Uterus (tissue), 4 donors: ENCODE data around the gene SSR4. TPM values are rescaled to one million over a fixed set of nuclear protein-coding genes. Genes with fewer than 3 reads are reported as not detected.

Experiments used
- DNase-seq, 2 donors: peaks; one replicate each; pipeline ENCODE4 v3.0.0-alpha.2; 2019 to 2020
- H3K27ac ChIP-seq, 2 donors: fragments of 200-600 bp; sonication (generic); 1 replicate in 1 of 2; 2 replicates in 1 of 2; pipeline ENCODE4 v1.5.1; 2016 to 2018
- H3K27me3 ChIP-seq, 2 donors: fragments of 200-600 bp; sonication (generic); one replicate each; pipeline ENCODE4 v1.5.1; 2018 to 2019; ENCODE audit warnings: control low read depth in 1 of 2
- H3K36me3 ChIP-seq, 2 donors: fragments of 200-600 bp; sonication (generic); one replicate each; pipeline ENCODE4 v1.5.1; 2019; ENCODE audit warnings: control low read depth in 1 of 2
- H3K4me1 ChIP-seq, 2 donors: fragments of 200-600 bp; sonication (generic); one replicate each; pipeline ENCODE4 v1.5.1; 2018 to 2019; ENCODE audit warnings: control low read depth in 1 of 2
- H3K4me3 ChIP-seq, 2 donors: fragments of 200-600 bp; sonication (generic); 1 replicate in 1 of 2; 2 replicates in 1 of 2; pipeline ENCODE4 v1.5.1; 2018 to 2019; ENCODE audit warnings: mild to moderate bottlenecking in 1 of 2
- H3K9me3 ChIP-seq, 2 donors: fragments of 200-600 bp; sonication (generic); one replicate each; pipeline ENCODE4 v1.5.1; 2019; ENCODE audit warnings: control low read depth in 1 of 2
- POLR2A ChIP-seq, 2 donors: fragments of 450-650 bp; IDR thresholded peaks; one replicate each; pipeline ENCODE4 v1.6.1; 2016; ENCODE audit warnings: antibody characterized with exemption in 2 of 2, mild to moderate bottlenecking in 1 of 2, moderate library complexity in 1 of 2
- intact Hi-C: fragments of 100-400 bp; cut with DNase I; formaldehyde crosslinking; loops from one replicate; pipeline ENCODE4 v1.15.1; 2023; ENCODE audit warnings: low total_unique reads
- total RNA-seq, 4 donors: library from RNA; depleted of rRNA in 3 of 4; stranded (reverse); fragments of >200 nt in 3 of 4; gene quantifications; one replicate each; pipeline versions ENCODE4 v1.1.0 to v1.2.4, GENCODE V29; 2014 to 2023
- TF ChIP-seq, protein P1 (sequence below), 4 experiments: fragments of 200-600 bp in 2 of 4; fragments of 450-650 bp in 2 of 4; sonication (generic) in 2 of 4; IDR thresholded peaks; one replicate each; pipeline ENCODE4 v1.5.1; 2016 to 2019; ENCODE audit warnings: antibody characterized with exemption in 4 of 4, mild to moderate bottlenecking in 2 of 4, moderate library complexity in 1 of 4
- donor health status: DM: yes; HTN: yes; CAD: no.

Gene SSR4
- total RNA-seq, 4 donors from 2014 or later, result 26.9 to 633 (median 103) TPM

GRCh38 chrX:153755136-153755535 lies 39.3 kb upstream of the SSR4 start:
- Histone ChIP-seq H3K9me3 (no peaks in the 10 kb centered on the region), H3K4me1 (no peaks in the 10 kb centered on the region), H3K27ac (no peak overlapping the region), H3K36me3 (no peaks in the 10 kb centered on the region), H3K27me3 (no peaks in the 10 kb centered on the region), H3K4me3 (no peak overlapping the region)
- intact Hi-C loops, result no loop called here
- DNase-seq, result no peak
- TF ChIP-seq, protein P1, sequence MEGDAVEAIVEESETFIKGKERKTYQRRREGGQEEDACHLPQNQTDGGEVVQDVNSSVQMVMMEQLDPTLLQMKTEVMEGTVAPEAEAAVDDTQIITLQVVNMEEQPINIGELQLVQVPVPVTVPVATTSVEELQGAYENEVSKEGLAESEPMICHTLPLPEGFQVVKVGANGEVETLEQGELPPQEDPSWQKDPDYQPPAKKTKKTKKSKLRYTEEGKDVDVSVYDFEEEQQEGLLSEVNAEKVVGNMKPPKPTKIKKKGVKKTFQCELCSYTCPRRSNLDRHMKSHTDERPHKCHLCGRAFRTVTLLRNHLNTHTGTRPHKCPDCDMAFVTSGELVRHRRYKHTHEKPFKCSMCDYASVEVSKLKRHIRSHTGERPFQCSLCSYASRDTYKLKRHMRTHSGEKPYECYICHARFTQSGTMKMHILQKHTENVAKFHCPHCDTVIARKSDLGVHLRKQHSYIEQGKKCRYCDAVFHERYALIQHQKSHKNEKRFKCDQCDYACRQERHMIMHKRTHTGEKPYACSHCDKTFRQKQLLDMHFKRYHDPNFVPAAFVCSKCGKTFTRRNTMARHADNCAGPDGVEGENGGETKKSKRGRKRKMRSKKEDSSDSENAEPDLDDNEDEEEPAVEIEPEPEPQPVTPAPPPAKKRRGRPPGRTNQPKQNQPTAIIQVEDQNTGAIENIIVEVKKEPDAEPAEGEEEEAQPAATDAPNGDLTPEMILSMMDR (IDR thresholded peaks at IDR 0.05), result no peak
- no peak for TF ChIP-seq POLR2A (IDR thresholded peaks at IDR 0.05)

- no peaks in the 10 kb centered on the region for H3K27me3 ChIP-seq
- no peaks in the 10 kb centered on the region for H3K9me3 ChIP-seq
- no peaks in the 10 kb centered on the region for H3K4me1 ChIP-seq
- DNase-seq, result no peak
- intact Hi-C loops, result loop anchor here (5.0 kb wide), 1 partner anchor 190 kb away; no protein-coding TSS in a partner anchor
- TF ChIP-seq POLR2A (IDR thresholded peaks at IDR 0.05), result no peak
- TF ChIP-seq, protein P1 (IDR thresholded peaks at IDR 0.05), result no peak
- H3K36me3 ChIP-seq, result no peaks in the 10 kb centered on the region
- H3K27ac ChIP-seq, result no peak overlapping the region
- H3K4me3 ChIP-seq, result no peak overlapping the region
Measured at GRCh38 chrX:153761863-153762262, 32.6 kb upstream of the SSR4 start.

DNA sequence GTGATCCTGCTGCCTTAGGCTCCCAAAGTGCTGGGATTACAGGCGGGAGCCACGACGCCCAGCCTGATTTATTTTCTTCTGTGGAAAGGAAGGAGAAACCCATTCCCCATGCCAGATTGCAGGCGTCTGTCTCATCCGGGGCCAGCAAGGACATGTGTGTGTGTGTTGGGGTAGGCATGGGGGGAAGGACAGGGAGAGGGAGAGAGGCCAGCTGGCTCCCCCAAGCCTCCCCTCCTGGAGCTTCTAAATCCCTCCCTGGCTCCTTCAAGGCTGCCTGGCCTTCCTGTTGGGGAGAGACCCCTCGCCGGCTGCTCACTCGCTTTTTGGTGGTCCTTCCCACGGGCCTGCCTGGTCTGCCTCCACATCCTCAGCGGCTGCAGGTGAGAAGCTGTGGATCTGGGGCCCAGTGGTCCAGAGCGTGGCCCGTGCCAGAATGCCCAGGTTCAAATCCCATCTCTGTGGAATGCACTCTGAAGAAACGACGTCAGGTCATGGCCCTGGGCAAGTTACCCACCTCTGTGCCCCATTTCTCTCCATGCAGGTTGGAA lies 31.8 kb upstream of the SSR4 start:
- Histone ChIP-seq H3K4me3 (no peak overlapping the region), H3K4me1 (no peaks in the 10 kb centered on the region), H3K27me3 (no peaks in the 10 kb centered on the region), H3K9me3 (no peaks in the 10 kb centered on the region), H3K36me3 (no peaks in the 10 kb centered on the region), H3K27ac (no peak overlapping the region)
- TF ChIP-seq, protein P1 (IDR thresholded peaks at IDR 0.05), result no peak
- TF ChIP-seq POLR2A (IDR thresholded peaks at IDR 0.05), result no peak
- no peak for DNase-seq
- intact Hi-C loops, result loop anchor here (5.0 kb wide), 1 partner anchor 190 kb away; no protein-coding TSS in a partner anchor

DNA sequence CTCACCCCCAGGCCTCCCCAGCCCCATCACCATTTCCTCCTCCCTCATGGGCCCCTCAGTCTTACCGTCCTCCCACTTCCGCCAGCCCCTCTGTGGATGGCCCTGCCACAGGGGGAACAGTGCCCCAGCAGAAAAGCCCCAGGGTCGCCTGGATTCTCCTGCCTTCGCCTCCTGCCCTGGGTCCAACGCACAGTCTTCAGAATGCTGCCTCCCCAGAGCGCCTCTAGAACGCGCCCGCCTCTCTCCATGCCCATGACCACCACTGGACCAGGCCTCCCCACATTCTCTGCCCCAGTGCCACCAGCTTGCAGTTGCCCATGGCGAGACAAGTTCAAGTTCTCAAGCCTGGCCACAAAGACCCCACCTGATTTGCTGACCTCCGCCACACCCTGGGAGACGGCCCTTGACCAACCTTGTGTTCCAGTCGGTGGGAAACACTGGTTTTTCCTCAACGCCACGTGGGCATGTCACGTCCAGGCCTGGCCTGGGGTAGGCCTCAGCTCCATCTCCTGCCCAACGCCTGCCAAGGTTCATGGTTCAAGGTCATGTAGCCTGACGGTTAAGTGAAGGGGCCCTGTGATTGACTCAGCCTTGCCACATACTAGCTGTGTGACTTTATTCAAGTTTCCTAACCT lies 31.1 kb upstream of the SSR4 start:
- peak; percentile 14 to 16 for DNase-seq
- intact Hi-C loops, result loop anchor here (5.0 kb wide), 1 partner anchor 189 kb away; no protein-coding TSS in a partner anchor
- Histone ChIP-seq H3K36me3 (no peaks in the 10 kb centered on the region), H3K27me3 (no peaks in the 10 kb centered on the region), H3K27ac (no peak overlapping the region), H3K4me1 (no peaks in the 10 kb centered on the region), H3K4me3 (no peak overlapping the region), H3K9me3 (no peaks in the 10 kb centered on the region)
- no peak for TF ChIP-seq POLR2A (IDR thresholded peaks at IDR 0.05)
- TF ChIP-seq, protein P1 (IDR thresholded peaks at IDR 0.05), result no peak

- peak; percentile 70 to 81 for DNase-seq
- no peaks in the 10 kb centered on the region for H3K9me3 ChIP-seq
- intact Hi-C loops, result loop anchor here (5.0 kb wide), 1 partner anchor 188 kb away; no protein-coding TSS in a partner anchor
- H3K36me3 ChIP-seq, result no peaks in the 10 kb centered on the region
- peak within 1 kb of the TSS in 1 of 2 donors; percentile 13 for H3K4me3 ChIP-seq
- H3K27me3 ChIP-seq, result no peaks in the 10 kb centered on the region
- no peaks in the 10 kb centered on the region for H3K4me1 ChIP-seq
- H3K27ac ChIP-seq, result peak within 1 kb of the TSS; percentile 25 to 77
- TF ChIP-seq, protein P1 (IDR thresholded peaks at IDR 0.05), result peak; percentile 74 to 89 (median 80)
- peak in 1 of 2 donors; percentile 29 for TF ChIP-seq POLR2A (IDR thresholded peaks at IDR 0.05)
Measured at GRCh38 chrX:153763989-153764755, 30.3 kb upstream of the SSR4 start, which contains the start of gene PLXNB3. TSS of gene PLXNB3 (plus strand) at chrX:153764249. CDS start at chrX:153765536, 1,287 bp downstream.
